Measurements from ENCODE around the gene GPR25. TPM values are rescaled to one million over a fixed set of nuclear protein-coding genes. Genes with fewer than 3 reads are reported as not detected.

Gene GPR25
- total RNA-seq, 1 experiment from 2014 or later = not detected

DNA sequence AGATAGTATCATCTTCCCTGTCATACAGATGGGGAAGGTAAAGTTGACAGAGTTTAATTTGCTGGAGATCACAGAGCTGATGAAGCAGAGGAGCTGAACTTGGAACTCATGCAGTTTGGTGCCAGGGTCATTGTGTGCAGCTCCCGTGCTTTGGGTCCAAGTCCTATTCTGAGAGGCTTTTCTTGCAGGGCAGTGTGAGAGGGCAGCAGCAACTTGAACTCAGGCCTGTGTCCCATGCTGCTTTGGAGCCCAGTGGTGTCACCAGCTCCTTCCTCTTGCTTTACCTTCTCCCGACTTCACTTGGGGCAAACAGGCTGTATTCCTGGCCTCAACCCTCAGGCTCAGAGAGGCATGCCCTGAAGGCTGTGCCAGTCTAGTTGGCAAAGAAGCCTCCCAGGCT is 46.6 kb downstream of the GPR25 start:
- CTCF ChIA-PET = interaction anchor here (1.0 kb wide), 1 partner anchor 297 kb away, joined by 4 read pairs; no protein-coding TSS in a partner anchor
- no TSS peak for BruUV-seq (replicated peaks)

More for the DNA sequence above, 46.6 kb downstream of the GPR25 start:
- Histone ChIP-seq H3K4me1 (ENCODE audit: control insufficient read depth in 1 of 2, insufficient read depth in 2 of 2, low read length in 2 of 2) (no peaks in the 10 kb centered on the region), H3K9ac (ENCODE audit: low read length) (no peak overlapping the region), H3K27ac (ENCODE audit: low read depth, low read length) (no peak overlapping the region), H3K79me2 (ENCODE audit: insufficient read depth, low read length) (no peaks in the 10 kb centered on the region), H3K4me2 (ENCODE audit: low read length) (no peak overlapping the region), H3K9me3 (ENCODE audit: control insufficient read depth in 1 of 2, insufficient read depth in 1 of 2, low read depth in 1 of 2, low read length in 2 of 2) (no peaks in the 10 kb centered on the region), H4K20me1 (ENCODE audit: insufficient read depth) (no peaks in the 10 kb centered on the region), H2AFZ (ENCODE audit: low read depth, low read length, poor library complexity, severe bottlenecking) (no peak overlapping the region), H3K9me2 (ENCODE audit: insufficient read depth) (no peaks in the 10 kb centered on the region), H3K27me3 (ENCODE audit: insufficient read depth, low read length) (no peaks in the 10 kb centered on the region), H3K36me3 (ENCODE audit: control insufficient read depth in 1 of 2, insufficient read depth in 2 of 2, low read length in 2 of 2) (no peaks in the 10 kb centered on the region), H3K4me3 (replicated peaks in 1 of 2; ENCODE audit: low read depth in 1 of 2, low read length in 2 of 2) (no peak overlapping the region)
- ATAC-seq = no peak
- ChIA-PET POLR2A (no interaction called here), RAD21 (ENCODE audit: low non-redundant PET in 1 of 2, low total read pairs in 2 of 2, uncharacterized antibody in 2 of 2, unreplicated experiment in 2 of 2) (no interaction called here)
- no peak for DNase-seq (ENCODE audit: low read depth, low spot score)
- intact Hi-C loops (cut with micrococcal nuclease) = no loop called here
- TF ChIP-seq, protein P1, sequence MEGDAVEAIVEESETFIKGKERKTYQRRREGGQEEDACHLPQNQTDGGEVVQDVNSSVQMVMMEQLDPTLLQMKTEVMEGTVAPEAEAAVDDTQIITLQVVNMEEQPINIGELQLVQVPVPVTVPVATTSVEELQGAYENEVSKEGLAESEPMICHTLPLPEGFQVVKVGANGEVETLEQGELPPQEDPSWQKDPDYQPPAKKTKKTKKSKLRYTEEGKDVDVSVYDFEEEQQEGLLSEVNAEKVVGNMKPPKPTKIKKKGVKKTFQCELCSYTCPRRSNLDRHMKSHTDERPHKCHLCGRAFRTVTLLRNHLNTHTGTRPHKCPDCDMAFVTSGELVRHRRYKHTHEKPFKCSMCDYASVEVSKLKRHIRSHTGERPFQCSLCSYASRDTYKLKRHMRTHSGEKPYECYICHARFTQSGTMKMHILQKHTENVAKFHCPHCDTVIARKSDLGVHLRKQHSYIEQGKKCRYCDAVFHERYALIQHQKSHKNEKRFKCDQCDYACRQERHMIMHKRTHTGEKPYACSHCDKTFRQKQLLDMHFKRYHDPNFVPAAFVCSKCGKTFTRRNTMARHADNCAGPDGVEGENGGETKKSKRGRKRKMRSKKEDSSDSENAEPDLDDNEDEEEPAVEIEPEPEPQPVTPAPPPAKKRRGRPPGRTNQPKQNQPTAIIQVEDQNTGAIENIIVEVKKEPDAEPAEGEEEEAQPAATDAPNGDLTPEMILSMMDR (IDR thresholded peaks at IDR 0.05 in 2 of 3, conservative IDR thresholded peaks at IDR 0.05 in 1 of 3; ENCODE audit: borderline replicate concordance in 1 of 3, insufficient read depth in 1 of 3, low read depth in 2 of 3, low read length in 2 of 3) = no peak
- TF ChIP-seq, protein P2, sequence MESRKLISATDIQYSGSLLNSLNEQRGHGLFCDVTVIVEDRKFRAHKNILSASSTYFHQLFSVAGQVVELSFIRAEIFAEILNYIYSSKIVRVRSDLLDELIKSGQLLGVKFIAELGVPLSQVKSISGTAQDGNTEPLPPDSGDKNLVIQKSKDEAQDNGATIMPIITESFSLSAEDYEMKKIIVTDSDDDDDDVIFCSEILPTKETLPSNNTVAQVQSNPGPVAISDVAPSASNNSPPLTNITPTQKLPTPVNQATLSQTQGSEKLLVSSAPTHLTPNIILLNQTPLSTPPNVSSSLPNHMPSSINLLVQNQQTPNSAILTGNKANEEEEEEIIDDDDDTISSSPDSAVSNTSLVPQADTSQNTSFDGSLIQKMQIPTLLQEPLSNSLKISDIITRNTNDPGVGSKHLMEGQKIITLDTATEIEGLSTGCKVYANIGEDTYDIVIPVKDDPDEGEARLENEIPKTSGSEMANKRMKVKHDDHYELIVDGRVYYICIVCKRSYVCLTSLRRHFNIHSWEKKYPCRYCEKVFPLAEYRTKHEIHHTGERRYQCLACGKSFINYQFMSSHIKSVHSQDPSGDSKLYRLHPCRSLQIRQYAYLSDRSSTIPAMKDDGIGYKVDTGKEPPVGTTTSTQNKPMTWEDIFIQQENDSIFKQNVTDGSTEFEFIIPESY (IDR thresholded peaks at IDR 0.05; ENCODE audit: extremely low read depth, insufficient replicate concordance, low read length) = no peak
- TF ChIP-seq TCF7L2 (IDR thresholded peaks at IDR 0.05; ENCODE audit: borderline replicate concordance, extremely low read depth, insufficient read depth, insufficient read length) = no peak
- no peak for TF ChIP-seq YY1 (IDR thresholded peaks at IDR 0.05; ENCODE audit: extremely low read depth, insufficient replicate concordance, low read depth, low read length)
- TF ChIP-seq SP1 (IDR thresholded peaks at IDR 0.05; ENCODE audit: low read depth) = no peak
- TF ChIP-seq POLR2AphosphoS5 (IDR thresholded peaks at IDR 0.05; ENCODE audit: low read depth, low read length) = no peak
- TF ChIP-seq CBX3 (IDR thresholded peaks at IDR 0.05; ENCODE audit: low read depth) = no peak
- TF ChIP-seq EZH2 (IDR thresholded peaks at IDR 0.05) = no peak
- no peak for TF ChIP-seq POLR2A (IDR thresholded peaks at IDR 0.05; ENCODE audit: borderline replicate concordance, extremely low read depth, insufficient read depth, insufficient read length)
- TF ChIP-seq SIN3A (IDR thresholded peaks at IDR 0.05; ENCODE audit: low read depth) = no peak
- TF ChIP-seq JUND (IDR thresholded peaks at IDR 0.05) = no peak
- no peak for TF ChIP-seq REST (IDR thresholded peaks at IDR 0.05; ENCODE audit: low read depth)
- no peak for TF ChIP-seq SRF (IDR thresholded peaks at IDR 0.05; ENCODE audit: low read depth)
- TF ChIP-seq FOSL1 (IDR thresholded peaks at IDR 0.05; ENCODE audit: low read depth) = no peak
- no peak for TF ChIP-seq EZH2phosphoT487 (IDR thresholded peaks at IDR 0.05; ENCODE audit: borderline replicate concordance)
- TF ChIP-seq ZNF274 (IDR thresholded peaks at IDR 0.05; ENCODE audit: low read depth, low read length) = no peak
- TF ChIP-seq, protein P3, sequence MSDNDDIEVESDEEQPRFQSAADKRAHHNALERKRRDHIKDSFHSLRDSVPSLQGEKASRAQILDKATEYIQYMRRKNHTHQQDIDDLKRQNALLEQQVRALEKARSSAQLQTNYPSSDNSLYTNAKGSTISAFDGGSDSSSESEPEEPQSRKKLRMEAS (IDR thresholded peaks at IDR 0.05) = no peak
- TF ChIP-seq ATF3 (IDR thresholded peaks at IDR 0.05) = no peak
- TF ChIP-seq ZFX (IDR thresholded peaks at IDR 0.05) = no peak
- no peak for TF ChIP-seq ELF1 (IDR thresholded peaks at IDR 0.05; ENCODE audit: borderline replicate concordance, low read depth)

Data from HCT116 (cell line).